H9 (cell line): Measurements from ENCODE around the gene VPS39. TPM values are rescaled to one million over a fixed set of nuclear protein-coding genes. Genes with fewer than 3 reads are reported as not detected.

Experiments used
- DNase-seq: peaks from one replicate; pipeline ENCODE4 v3.0.0-alpha.2; 2017
- H2AFZ ChIP-seq: one replicate; pipeline ENCODE4 v1.6.1; 2013; ENCODE audit warnings: mild to moderate bottlenecking, low read length, control low read depth, moderate library complexity
- H2AK5ac ChIP-seq: 2 replicates; pipeline ENCODE4 v1.6.1; 2013; ENCODE audit warnings: low read length, control low read depth, mixed read lengths; ENCODE audit not compliant: insufficient read length
- H2BK120ac ChIP-seq: one replicate; pipeline ENCODE4 v1.6.1; 2013; ENCODE audit warnings: low read depth, mild to moderate bottlenecking, low read length, control low read depth, inconsistent platforms; ENCODE audit not compliant: poor library complexity, severe bottlenecking
- H2BK12ac ChIP-seq: 2 replicates; pipeline ENCODE4 v1.6.1; 2013; ENCODE audit warnings: low read length, control low read depth, mixed read lengths, low read depth; ENCODE audit not compliant: insufficient read length
- H2BK15ac ChIP-seq: 2 replicates; pipeline ENCODE4 v1.6.1; 2013; ENCODE audit warnings: low read depth, low read length, control low read depth
- H2BK20ac ChIP-seq: one replicate; pipeline ENCODE4 v1.6.1; 2013; ENCODE audit warnings: low read depth, mild to moderate bottlenecking, low read length, control low read depth, inconsistent platforms; ENCODE audit not compliant: poor library complexity, severe bottlenecking
- H2BK5ac ChIP-seq: 2 replicates; pipeline ENCODE4 v1.6.1; 2013; ENCODE audit warnings: low read length, control low read depth, mixed read lengths; ENCODE audit not compliant: insufficient read length
- H3K14ac ChIP-seq: 2 replicates; pipeline ENCODE4 v1.6.1; 2013; ENCODE audit warnings: low read length, control low read depth; ENCODE audit not compliant: insufficient read depth
- H3K18ac ChIP-seq: 2 replicates; pipeline ENCODE4 v1.6.1; 2013; ENCODE audit warnings: low read depth, mild to moderate bottlenecking, mixed read lengths, low read length, control low read depth; ENCODE audit not compliant: insufficient read length
- H3K23ac ChIP-seq: 2 replicates; pipeline ENCODE4 v1.6.1; 2013; ENCODE audit warnings: low read length, control low read depth, mixed read lengths, low read depth; ENCODE audit not compliant: insufficient read length
- H3K23me2 ChIP-seq: 2 replicates; pipeline ENCODE4 v1.6.1; 2013; ENCODE audit warnings: low read depth, mild to moderate bottlenecking, mixed read lengths, low read length, control low read depth; ENCODE audit not compliant: insufficient read length, poor library complexity, severe bottlenecking
- H3K27ac ChIP-seq: 2 replicates; pipeline ENCODE4 v1.5.1; 2013; ENCODE audit warnings: low read length, control low read depth, mixed read lengths, low read depth; ENCODE audit not compliant: insufficient read length
- H3K27me3 ChIP-seq: 2 replicates; pipeline ENCODE4 v1.6.1; 2013; ENCODE audit warnings: low read length, control low read depth, inconsistent platforms; ENCODE audit not compliant: insufficient read depth
- H3K4ac ChIP-seq: 2 replicates; pipeline ENCODE4 v1.6.1; 2013; ENCODE audit warnings: low read depth, mild to moderate bottlenecking, control low read depth, inconsistent platforms, low read length, moderate library complexity
- H3K4me1 ChIP-seq: 2 replicates; pipeline ENCODE4 v1.6.1; 2013; ENCODE audit warnings: low read length, control low read depth, inconsistent platforms; ENCODE audit not compliant: insufficient read depth
- H3K4me2 ChIP-seq: 2 replicates; pipeline ENCODE4 v1.6.1; 2013; ENCODE audit warnings: low read length, control low read depth, mixed read lengths; ENCODE audit not compliant: insufficient read length, insufficient read depth
- H3K56ac ChIP-seq: 2 replicates; pipeline ENCODE4 v1.6.1; 2013; ENCODE audit warnings: low read depth, mild to moderate bottlenecking, mixed read lengths, low read length, control low read depth; ENCODE audit not compliant: insufficient read length
- H3K79me1 ChIP-seq: 2 replicates; pipeline ENCODE4 v1.6.1; 2013; ENCODE audit warnings: low read depth, mild to moderate bottlenecking, moderate library complexity, low read length, control low read depth, inconsistent platforms; ENCODE audit not compliant: insufficient read depth, poor library complexity, severe bottlenecking
- H3K79me2 ChIP-seq: 2 replicates; pipeline ENCODE4 v1.6.1; 2013; ENCODE audit warnings: low read length, control low read depth, inconsistent platforms; ENCODE audit not compliant: insufficient read depth
- H3K9ac ChIP-seq: 2 replicates; pipeline ENCODE4 v1.6.1; 2013; ENCODE audit warnings: low read length, control low read depth, mixed read lengths; ENCODE audit not compliant: insufficient read length; ENCODE audit errors: extremely low read depth
- H3K9me3 ChIP-seq: one replicate; pipeline ENCODE4 v1.6.1; 2013; ENCODE audit warnings: low read depth, low read length, inconsistent platforms; ENCODE audit not compliant: control insufficient read depth
- H3T11ph ChIP-seq: one replicate; pipeline ENCODE4 v1.6.1; 2013; ENCODE audit warnings: mild to moderate bottlenecking, low read length, control low read depth, inconsistent platforms
- H4K20me1 ChIP-seq: one replicate; pipeline ENCODE4 v1.6.1; 2013; ENCODE audit not compliant: control insufficient read depth, insufficient read length, insufficient read depth
- H4K5ac ChIP-seq: 2 replicates; pipeline ENCODE4 v1.6.1; 2013; ENCODE audit warnings: low read depth, mild to moderate bottlenecking, mixed read lengths, low read length, control low read depth; ENCODE audit not compliant: insufficient read length
- H4K8ac ChIP-seq: replicated peaks from 2 replicates; pipeline ENCODE4 v1.6.1; 2013; ENCODE audit warnings: low read length, control low read depth, mixed read lengths, low read depth; ENCODE audit not compliant: insufficient read length
- H4K91ac ChIP-seq: 2 replicates; pipeline ENCODE4 v1.6.1; 2013; ENCODE audit warnings: low read depth, mild to moderate bottlenecking, moderate library complexity, mixed read lengths, low read length, control low read depth; ENCODE audit not compliant: insufficient read length
- H3K27ac Mint-ChIP-seq, 3 experiments: 2 replicates in 2 of 3; 3 replicates in 1 of 3; pipeline ENCODE4 v1.8.0; 2020 to 2021; ENCODE audit warnings: mixed read lengths in 3 of 3, mild to moderate bottlenecking in 1 of 3, moderate library complexity in 1 of 3
- H3K27me3 Mint-ChIP-seq: 2 replicates; pipeline ENCODE4 v1.8.0; 2021; ENCODE audit warnings: low read depth, mild to moderate bottlenecking, moderate library complexity, mixed read lengths
- H3K36me3 Mint-ChIP-seq, 3 experiments: 2 replicates in 2 of 3; 3 replicates in 1 of 3; pipeline ENCODE4 v1.8.0; 2020 to 2021; ENCODE audit warnings: low read depth in 3 of 3, mixed read lengths in 3 of 3; ENCODE audit not compliant: insufficient read depth in 1 of 3
- H3K4me1 Mint-ChIP-seq, 2 experiments: 2 replicates each; pipeline ENCODE4 v1.8.0; 2020; ENCODE audit warnings: mixed read lengths in 2 of 2
- H3K4me3 Mint-ChIP-seq, 2 experiments: 2 replicates in 1 of 2; 3 replicates in 1 of 2; pipeline ENCODE4 v1.8.0; 2020 to 2021; ENCODE audit warnings: mild to moderate bottlenecking in 2 of 2, mixed read lengths in 2 of 2, moderate library complexity in 1 of 2
- H3K9me3 Mint-ChIP-seq, 2 experiments: 2 replicates in 1 of 2; 3 replicates in 1 of 2; pipeline ENCODE4 v1.8.0; 2020; ENCODE audit warnings: mild to moderate bottlenecking in 2 of 2, mixed read lengths in 2 of 2, moderate library complexity in 1 of 2
- WGBS: extraction: QIAGEN DNeasy Blood & Tissue Kit; methylation state at CpG from one replicate; pipeline ENCODE4 v1.1.7; 2013; ENCODE audit warnings: missing lambda C conversion rate, low lambda C conversion rate, mixed read lengths; ENCODE audit not compliant: insufficient read length; ENCODE audit errors: extremely low coverage; 5-methylcytosine and 5-hydroxymethylcytosine counted together
- total RNA-seq: library from RNA; stranded (reverse); gene quantifications from 2 replicates; pipeline ENCODE4 v1.2.1, GENCODE V29; 2021
- TF ChIP-seq, protein P1 (sequence below): fragments of 200-600 bp; sonication (generic); conservative IDR thresholded peaks from 3 replicates; pipeline ENCODE4 v1.8.0; 2021; ENCODE audit warnings: antibody characterized with exemption, mild to moderate bottlenecking

Gene VPS39
- total RNA-seq, 1 experiment from 2014 or later = 48.6 TPM

DNA sequence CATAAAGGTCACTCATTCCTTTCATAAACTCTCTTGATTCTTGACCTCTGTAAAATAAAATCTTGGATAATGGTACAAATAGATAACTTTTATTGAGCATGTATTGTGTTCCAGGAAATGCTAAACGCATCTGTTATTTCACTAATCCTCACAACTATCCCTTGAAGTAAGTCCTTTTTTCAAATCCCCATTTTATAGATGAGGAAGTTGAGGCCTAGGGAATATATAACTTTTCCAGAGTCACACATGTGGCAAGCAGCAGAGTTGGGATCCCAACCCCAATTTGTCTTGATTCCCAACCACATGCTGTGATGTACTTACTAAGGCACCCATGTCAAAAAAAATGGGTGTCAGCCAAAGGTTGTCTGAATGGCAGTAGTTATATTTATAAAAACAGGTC is 6.3 kb downstream of the VPS39 start:
- H3K4me2 ChIP-seq = no peak overlapping the region
- no peak overlapping the region for H3K56ac ChIP-seq
- no peak overlapping the region for H2BK12ac ChIP-seq
- Mint-ChIP-seq H3K27ac (no peak overlapping the region), H3K9me3 (no peaks in the 10 kb centered on the region; a peak in 1 of 5 replicates), H3K4me3 (no peak overlapping the region), H3K27me3 (no peaks in the 10 kb centered on the region), H3K36me3 (peaks cover 0 to 24% (median 12%) of the 10 kb centered on the region in 3 experiments; a peak in 6 of 7 replicates), H3K4me1 (peaks cover under 1 to 4% of the 10 kb centered on the region in 2 experiments; a peak in 3 of 4 replicates)
- TF ChIP-seq, protein P1, sequence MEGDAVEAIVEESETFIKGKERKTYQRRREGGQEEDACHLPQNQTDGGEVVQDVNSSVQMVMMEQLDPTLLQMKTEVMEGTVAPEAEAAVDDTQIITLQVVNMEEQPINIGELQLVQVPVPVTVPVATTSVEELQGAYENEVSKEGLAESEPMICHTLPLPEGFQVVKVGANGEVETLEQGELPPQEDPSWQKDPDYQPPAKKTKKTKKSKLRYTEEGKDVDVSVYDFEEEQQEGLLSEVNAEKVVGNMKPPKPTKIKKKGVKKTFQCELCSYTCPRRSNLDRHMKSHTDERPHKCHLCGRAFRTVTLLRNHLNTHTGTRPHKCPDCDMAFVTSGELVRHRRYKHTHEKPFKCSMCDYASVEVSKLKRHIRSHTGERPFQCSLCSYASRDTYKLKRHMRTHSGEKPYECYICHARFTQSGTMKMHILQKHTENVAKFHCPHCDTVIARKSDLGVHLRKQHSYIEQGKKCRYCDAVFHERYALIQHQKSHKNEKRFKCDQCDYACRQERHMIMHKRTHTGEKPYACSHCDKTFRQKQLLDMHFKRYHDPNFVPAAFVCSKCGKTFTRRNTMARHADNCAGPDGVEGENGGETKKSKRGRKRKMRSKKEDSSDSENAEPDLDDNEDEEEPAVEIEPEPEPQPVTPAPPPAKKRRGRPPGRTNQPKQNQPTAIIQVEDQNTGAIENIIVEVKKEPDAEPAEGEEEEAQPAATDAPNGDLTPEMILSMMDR = no peak
- no peak overlapping the region for H2BK120ac ChIP-seq
- WGBS = no CpG with 5 or more reads among the region's 1 CpG
- no peak overlapping the region for H3T11ph ChIP-seq
- no peaks in the 10 kb centered on the region for H3K9me3 ChIP-seq
- no peaks in the 10 kb centered on the region for H3K79me2 ChIP-seq
- H3K23ac ChIP-seq = no peak overlapping the region
- no peaks in the 10 kb centered on the region for H4K20me1 ChIP-seq
- H2BK15ac ChIP-seq = no peak overlapping the region
- H2BK20ac ChIP-seq = no peak overlapping the region
- H3K27ac ChIP-seq = no peak overlapping the region
- H3K23me2 ChIP-seq = no peaks in the 10 kb centered on the region
- no peak overlapping the region for H2BK5ac ChIP-seq
- H4K8ac ChIP-seq = no peak overlapping the region
- H4K91ac ChIP-seq = no peak overlapping the region
- no peaks in the 10 kb centered on the region for H3K27me3 ChIP-seq
- no peaks in the 10 kb centered on the region for H3K79me1 ChIP-seq
- no peak overlapping the region for H4K5ac ChIP-seq
- H3K4me1 ChIP-seq = no peaks in the 10 kb centered on the region
- no peak overlapping the region for H3K18ac ChIP-seq
- no peak overlapping the region for H2AK5ac ChIP-seq
- no peak for DNase-seq
- no peak overlapping the region for H3K9ac ChIP-seq
- H3K4ac ChIP-seq = no peak overlapping the region
- H2AFZ ChIP-seq = no peak overlapping the region
- no peak overlapping the region for H3K14ac ChIP-seq
